HG03039 (cell line): ENCODE data around the gene ZNF850.

Experiments used
- ATAC-seq: cut with Tn5 transposase; IDR thresholded peaks from one replicate; pipeline ENCODE4 v1.9.1; 2021; ENCODE audit warnings: mild to moderate bottlenecking, moderate library complexity; ENCODE audit not compliant: unreplicated experiment

ZNF850 gene

DNA sequence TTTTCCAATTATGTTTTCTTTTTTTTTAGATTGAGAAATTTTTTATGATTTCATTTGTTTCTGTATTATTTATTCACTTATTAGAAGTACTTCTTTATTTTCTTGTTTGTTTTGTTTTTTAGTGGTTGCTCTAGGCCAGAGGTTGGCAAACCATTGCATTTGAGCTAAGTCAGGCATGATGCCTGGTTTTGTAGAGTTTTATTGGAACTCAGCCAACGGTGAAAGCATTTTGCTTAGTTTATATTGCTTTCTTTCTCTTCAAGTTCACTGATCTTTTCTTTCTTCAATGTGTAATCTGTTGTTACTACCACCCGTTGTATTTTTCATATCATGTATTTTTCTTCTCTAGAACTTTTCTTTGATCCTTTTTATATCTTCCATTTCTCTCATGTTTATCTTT, 65.5 kb downstream of the ZNF850 start:
- ATAC-seq, result no peak

- no peak for ATAC-seq
These were observed 84.5 kb downstream of the ZNF850 start for GRCh38 chr19:36688058-36688457.

- ATAC-seq, result peak; percentile 94
These were observed 85.2 kb downstream of the ZNF850 start, which contains the start of gene ZNF567 for GRCh38 chr19:36687214-36688056. Gene ZNF567 (plus strand): TSS chr19:36687612. CDS start chr19:36694868, 7,256 bp downstream.

DNA sequence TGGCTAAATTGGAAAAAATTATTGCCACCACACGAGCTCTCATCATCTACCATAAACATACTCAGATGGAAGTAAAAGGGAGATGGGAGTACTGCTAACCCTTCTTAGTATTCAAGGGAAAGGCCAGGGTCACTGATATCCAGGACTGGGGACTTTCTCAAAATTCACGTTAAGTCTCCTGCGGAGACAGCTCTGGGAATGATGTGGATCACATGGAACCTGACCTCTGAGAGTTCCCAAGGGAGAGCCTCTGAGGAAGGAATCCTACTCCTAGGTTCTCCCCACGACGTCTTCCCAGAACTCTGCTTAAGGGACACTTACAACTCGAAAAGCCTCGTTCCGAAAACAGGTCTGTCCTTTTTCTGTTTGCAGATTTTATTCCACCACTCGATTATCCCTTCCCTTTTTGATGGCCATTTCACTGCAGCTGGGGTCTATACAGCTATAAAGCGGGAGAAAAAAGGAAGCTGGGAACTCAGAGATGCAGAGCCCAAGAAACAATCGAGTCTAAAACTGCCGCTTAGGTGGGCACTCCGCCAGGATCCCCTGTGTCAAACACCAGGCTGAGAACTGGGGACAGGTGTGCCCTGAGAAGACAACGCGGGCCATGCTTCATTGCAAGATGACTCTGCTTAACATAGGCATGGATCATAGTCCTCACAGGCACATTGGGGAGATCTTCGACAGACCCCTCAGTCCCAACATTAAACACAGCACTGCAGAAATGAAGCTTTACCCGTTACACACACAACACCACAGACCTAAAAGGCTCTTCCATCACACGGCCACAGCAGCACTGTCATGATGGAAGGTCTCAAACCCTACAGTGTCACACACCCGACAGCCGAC, 86.0 kb downstream of the ZNF850 start:
- ATAC-seq, result peak; percentile 5

DNA sequence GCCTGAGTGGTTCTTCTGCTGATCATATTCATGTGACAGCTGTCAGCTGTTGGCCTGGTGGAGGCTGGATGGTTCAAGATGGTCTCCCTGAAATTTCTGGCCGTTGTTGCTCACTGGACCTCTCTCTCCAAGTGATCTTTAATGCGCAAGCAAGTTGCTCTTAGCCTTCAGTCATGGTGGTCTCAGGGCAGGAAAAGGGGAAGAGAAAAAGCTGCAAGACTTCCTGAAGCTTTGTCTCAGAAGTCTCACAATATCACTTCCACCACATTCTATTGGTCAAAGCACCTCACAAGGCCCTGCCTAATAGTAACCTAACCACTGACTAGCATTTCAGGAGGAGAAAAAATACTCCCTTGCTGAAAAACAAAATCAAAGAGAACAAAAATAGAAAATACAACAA, 86.8 kb downstream of the ZNF850 start:
- ATAC-seq, result no peak

DNA sequence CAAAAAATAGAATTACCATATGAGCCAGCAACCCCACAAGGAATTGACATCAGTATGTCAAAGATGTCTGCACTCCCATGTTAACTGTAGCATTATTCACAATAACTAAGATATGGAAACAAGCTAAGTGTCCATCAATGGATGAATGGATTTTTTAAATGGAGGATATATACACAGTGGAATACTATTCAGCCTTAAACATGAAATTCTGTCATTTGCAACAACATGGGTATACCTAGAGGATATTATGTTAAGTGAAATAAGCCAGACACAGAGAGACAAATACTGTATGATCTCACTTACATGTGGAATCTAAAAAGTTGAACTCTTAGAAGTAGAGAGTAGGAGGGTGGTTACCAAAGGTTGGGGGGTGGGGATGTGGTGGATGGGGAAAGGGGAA, 93.2 kb downstream of the ZNF850 start:
- ATAC-seq, result no peak

- ATAC-seq, result no peak
These were observed 98.4 kb downstream of the ZNF850 start for GRCh38 chr19:36674201-36674600.

- no peak for ATAC-seq
These were observed 100.2 kb downstream of the ZNF850 start for GRCh38 chr19:36672368-36672767.

DNA sequence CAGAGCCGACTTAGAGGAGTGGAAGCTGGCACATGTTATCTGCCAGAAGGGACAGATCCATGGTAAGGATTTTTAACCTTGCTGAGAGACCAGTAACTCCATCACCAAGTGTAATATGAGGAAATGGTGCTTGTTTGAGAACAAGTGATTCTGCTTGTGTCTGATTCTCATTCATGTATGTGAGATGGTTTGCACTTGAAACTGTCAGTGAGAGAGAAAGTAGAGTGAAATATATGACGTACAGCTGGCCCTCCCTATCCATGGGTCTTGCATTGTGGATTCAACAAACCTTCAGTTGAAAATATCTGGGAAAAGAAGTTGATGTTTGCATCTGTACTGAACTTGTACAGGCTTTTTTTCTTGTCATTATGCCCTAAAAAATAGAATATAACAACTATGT, 104.0 kb downstream of the ZNF850 start:
- ATAC-seq, result no peak

- ATAC-seq, result no peak
These were observed 106.8 kb downstream of the ZNF850 start for GRCh38 chr19:36665832-36666231.
